H1 (cell line): ENCODE results near the gene DNAH10. TPM values are rescaled to one million over a fixed set of nuclear protein-coding genes. Genes with fewer than 3 reads are reported as not detected.

ENCODE experiments used
- CTCF ChIA-PET: fragments of 300-600 bp; sonication (Branson Sonifier 250); formaldehyde crosslinking; loops from one replicate; lab custom pipeline; 2021; ENCODE audit not compliant: partially characterized antibody; lab: Charles Lee
- POLR2A ChIA-PET: fragments of 300-600 bp; sonication (Branson Sonifier 250); formaldehyde crosslinking; loops from one replicate; lab custom pipeline; 2021; ENCODE audit warnings: inconsistent platforms; ENCODE audit not compliant: partially characterized antibody; lab: Charles Lee
- DNase-seq, 2 experiments: peaks; one replicate each; pipeline versions ENCODE4 v3.0.0 to v3.0.0-alpha.2; 2010 to 2022; ENCODE audit warnings: low spot score in 2 of 2, low read depth in 1 of 2, mixed read lengths in 1 of 2
- FAIRE-seq: peaks from 2 replicates; lab custom pipeline; 2011; peaks lifted over from hg19 to GRCh38; lab: Jason Lieb, UNC
- H2AFZ ChIP-seq: 2 replicates; pipeline ENCODE4 v1.8.1; 2012; ENCODE audit warnings: low read length, inconsistent platforms
- H2AK5ac ChIP-seq: 2 replicates; pipeline ENCODE4 v1.6.1; 2013; ENCODE audit warnings: low read depth, low read length
- H2BK120ac ChIP-seq: replicated peaks from 2 replicates; pipeline ENCODE3; 2013; ENCODE audit warnings: low read depth, low read length, inconsistent platforms
- H2BK12ac ChIP-seq: 2 replicates; pipeline ENCODE4 v1.6.1; 2013; ENCODE audit warnings: low read depth, low read length
- H2BK15ac ChIP-seq: 2 replicates; pipeline ENCODE4 v1.6.1; 2013; ENCODE audit warnings: low read length
- H2BK20ac ChIP-seq: 2 replicates; pipeline ENCODE4 v1.6.1; 2013; ENCODE audit warnings: low read length
- H2BK5ac ChIP-seq: 2 replicates; pipeline ENCODE4 v1.6.1; 2013; ENCODE audit warnings: low read depth, low read length
- H3K14ac ChIP-seq: 2 replicates; pipeline ENCODE4 v1.6.1; 2013; ENCODE audit warnings: inconsistent platforms; ENCODE audit not compliant: insufficient read length
- H3K18ac ChIP-seq: 2 replicates; pipeline ENCODE4 v1.6.1; 2013; ENCODE audit warnings: low read length; ENCODE audit errors: extremely low read depth
- H3K23ac ChIP-seq: 2 replicates; pipeline ENCODE4 v1.6.1; 2013; ENCODE audit warnings: inconsistent platforms; ENCODE audit not compliant: insufficient read length
- H3K23me2 ChIP-seq: 2 replicates; pipeline ENCODE4 v1.6.1; 2013; ENCODE audit warnings: low read depth, low read length
- H3K27ac ChIP-seq: 2 replicates; pipeline ENCODE4 v1.6.1; 2011; ENCODE audit warnings: low read depth, low read length, inconsistent platforms
- H3K27me3 ChIP-seq, 4 experiments: replicated peaks in 1 of 4; 1 replicate in 1 of 4; 2 replicates in 3 of 4; pipeline versions ENCODE4 v1.6.1 to v1.8.1; 2011 to 2013; ENCODE audit warnings: low read length in 3 of 4, mild to moderate bottlenecking in 3 of 4, inconsistent platforms in 2 of 4, mixed read lengths in 2 of 4, moderate library complexity in 1 of 4; ENCODE audit not compliant: control insufficient read depth in 3 of 4, insufficient read depth in 3 of 4; ENCODE audit errors: extremely low read depth in 1 of 4
- H3K36me3 ChIP-seq, 4 experiments: 2 replicates each; pipeline versions ENCODE4 v1.6.1 to v1.8.1; 2011 to 2013; ENCODE audit warnings: mild to moderate bottlenecking in 4 of 4, low read length in 3 of 4, moderate library complexity in 2 of 4, control low read depth in 1 of 4, inconsistent platforms in 1 of 4; ENCODE audit not compliant: insufficient read depth in 4 of 4, control insufficient read depth in 2 of 4
- H3K4ac ChIP-seq: replicated peaks from 2 replicates; pipeline ENCODE3; 2013; ENCODE audit warnings: low read length, low read depth, mixed read lengths, inconsistent platforms; ENCODE audit not compliant: insufficient read length
- H3K4me1 ChIP-seq, 4 experiments: replicated peaks in 1 of 4; 1 replicate in 1 of 4; 2 replicates in 3 of 4; pipeline versions ENCODE4 v1.6.1 to v1.8.1; 2011 to 2013; ENCODE audit warnings: low read length in 3 of 4, inconsistent platforms in 2 of 4, mixed read lengths in 1 of 4; ENCODE audit not compliant: insufficient read depth in 4 of 4, control insufficient read depth in 3 of 4
- H3K4me2 ChIP-seq, 2 experiments: 2 replicates each; pipeline versions ENCODE4 v1.6.1 to v1.8.1; 2011 to 2013; ENCODE audit warnings: low read depth in 2 of 2, low read length in 2 of 2, control low read depth in 1 of 2, inconsistent platforms in 1 of 2, mild to moderate bottlenecking in 1 of 2; ENCODE audit not compliant: insufficient read depth in 1 of 2
- H3K4me3 ChIP-seq, 4 experiments: fragments of 200-600, 300-600 bp in 1 of 4; sonication (generic), shearing (Covaris generic), sonication (Bioruptor Twin) in 1 of 4; 2 replicates each; pipeline versions ENCODE4 v1.5.1 to v1.8.1; 2011 to 2016; ENCODE audit warnings: low read length in 4 of 4, low read depth in 3 of 4, control low read depth in 2 of 4, inconsistent platforms in 2 of 4, mild to moderate bottlenecking in 2 of 4, mixed read lengths in 1 of 4, moderate library complexity in 1 of 4; ENCODE audit not compliant: insufficient read depth in 2 of 4; ENCODE audit errors: extremely low read depth in 1 of 4
- H3K56ac ChIP-seq: replicated peaks from 2 replicates; pipeline ENCODE3; 2013; ENCODE audit warnings: low read depth, mild to moderate bottlenecking, mixed read lengths, low read length, inconsistent platforms; ENCODE audit not compliant: insufficient read length
- H3K79me1 ChIP-seq: 2 replicates; pipeline ENCODE4 v1.6.1; 2013; ENCODE audit warnings: low read depth, low read length, control low read depth
- H3K79me2 ChIP-seq, 2 experiments: 2 replicates each; pipeline versions ENCODE4 v1.6.1 to v1.8.1; 2012 to 2013; ENCODE audit warnings: low read length in 2 of 2, mild to moderate bottlenecking in 2 of 2, inconsistent platforms in 1 of 2; ENCODE audit not compliant: insufficient read depth in 2 of 2, control insufficient read depth in 1 of 2
- H3K9ac ChIP-seq, 4 experiments: replicated peaks in 1 of 4; 1 replicate in 1 of 4; 2 replicates in 3 of 4; pipeline versions ENCODE4 v1.6.1 to v1.8.1; 2011 to 2013; ENCODE audit warnings: low read depth in 3 of 4, low read length in 3 of 4, control low read depth in 2 of 4, mild to moderate bottlenecking in 2 of 4, moderate library complexity in 2 of 4, inconsistent platforms in 1 of 4; ENCODE audit errors: extremely low read depth in 1 of 4
- H3K9me3 ChIP-seq, 2 experiments: 2 replicates each; pipeline versions ENCODE4 v1.6.1 to v1.8.1; 2012 to 2013; ENCODE audit warnings: mild to moderate bottlenecking in 2 of 2, moderate library complexity in 2 of 2, control low read depth in 1 of 2, inconsistent platforms in 1 of 2, low read depth in 1 of 2, low read length in 1 of 2, mixed read lengths in 1 of 2; ENCODE audit not compliant: insufficient read depth in 2 of 2
- H4K20me1 ChIP-seq, 2 experiments: replicated peaks in 1 of 2; 2 replicates each; pipeline versions ENCODE3 to v1.8.1; 2011 to 2013; ENCODE audit warnings: inconsistent platforms in 2 of 2, low read length in 2 of 2, mild to moderate bottlenecking in 1 of 2; ENCODE audit not compliant: insufficient read depth in 2 of 2, control insufficient read depth in 1 of 2
- H4K5ac ChIP-seq: 2 replicates; pipeline ENCODE4 v1.6.1; 2013; ENCODE audit warnings: low read length, low read depth, mixed read lengths, inconsistent platforms; ENCODE audit not compliant: insufficient read length
- H4K8ac ChIP-seq: 2 replicates; pipeline ENCODE4 v1.8.0; 2013; ENCODE audit warnings: mild to moderate bottlenecking, moderate library complexity, low read length, inconsistent platforms; ENCODE audit not compliant: insufficient read depth; ENCODE audit errors: extremely low read depth
- H4K91ac ChIP-seq: replicated peaks from 2 replicates; pipeline ENCODE3; 2013; ENCODE audit warnings: low read length, mixed read lengths, inconsistent platforms; ENCODE audit not compliant: insufficient read length
- SUZ12 ChIP-seq: fragments of 200-600 bp; sonication (generic); IDR thresholded peaks from 2 replicates; pipeline ENCODE4 v1.6.1; 2012; ENCODE audit warnings: mild to moderate bottlenecking, inconsistent platforms, low read length, moderate library complexity, mixed read lengths
- TBP ChIP-seq: IDR thresholded peaks from 2 replicates; pipeline ENCODE4 v1.6.1; 2011; ENCODE audit warnings: low read depth, low read length, improper control_type of control experiment
- WGBS, 2 experiments: shearing (Covaris generic) in 1 of 2; methylation state at CpG; one replicate each; pipeline versions ENCODE4 v1.1.6 to v1.1.7; 2013 to 2015; ENCODE audit warnings: low lambda C conversion rate in 2 of 2, mixed read lengths in 2 of 2, inconsistent platforms in 1 of 2, low coverage in 1 of 2, missing lambda C conversion rate in 1 of 2; ENCODE audit not compliant: insufficient replicate concordance in 2 of 2, insufficient coverage in 1 of 2, insufficient read length in 1 of 2; ENCODE audit errors: extremely low coverage in 1 of 2, missing lambda C conversion rate in 1 of 2; 5-methylcytosine and 5-hydroxymethylcytosine counted together
- polyA plus RNA-seq, 7 experiments: library from polyadenylated mRNA; depleted of rRNA in 3 of 7; stranded (reverse) in 5 of 7; unstranded in 2 of 7; fragments of >200 nt in 5 of 7; fragments of 200-250 nt in 2 of 7; gene quantifications; 1 replicate in 5 of 7; 2 replicates in 1 of 7; 4 replicates in 1 of 7; pipeline versions ENCODE4 v1.2.1 to v1.2.3, GENCODE V29; 2011 to 2013; ENCODE audit warnings: missing spikeins in 2 of 7, mixed read lengths in 2 of 7
- total RNA-seq: library from RNA; stranded (reverse); fragmentation: NEBNext Ultra II Directional; extraction: Animal tissue kit (Norgen Biotek cat#: 25700); gene quantifications from 2 replicates; pipeline ENCODE4 v1.2.1, GENCODE V29; 2021

DNAH10 gene
- total and polyA plus RNA-seq, 2 of the 8 experiments (the other 6 are each of a cell fraction or from before 2014, with no cell fraction given): 0.02 to 0.24 TPM

DNA sequence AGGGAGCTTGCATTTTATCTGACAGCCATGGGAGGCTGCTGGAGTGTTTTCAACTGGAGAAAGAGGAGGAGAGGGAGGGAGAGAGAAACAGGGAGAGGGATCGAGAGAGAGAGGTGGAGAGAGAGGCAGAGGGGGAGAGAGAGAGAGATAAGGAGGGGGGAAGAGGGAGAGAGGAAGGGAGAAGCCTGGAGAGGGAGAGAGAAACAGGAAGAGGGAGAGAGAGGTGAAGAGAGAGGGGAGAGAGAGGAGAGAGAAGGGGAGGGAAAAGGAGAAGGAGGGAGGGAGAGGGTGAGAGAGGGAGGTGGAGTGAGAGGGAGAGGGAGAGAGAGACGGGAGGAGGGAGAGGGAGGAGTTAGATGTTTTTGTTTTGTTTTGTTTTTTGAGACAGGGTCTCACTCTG, 45.6 kb downstream of the DNAH10 start:
- H4K20me1 ChIP-seq: no peaks in the 10 kb centered on the region
- no peaks in the 10 kb centered on the region for H3K79me2 ChIP-seq
- H2AK5ac ChIP-seq: no peak overlapping the region
- H3K9me3 ChIP-seq: no peaks in the 10 kb centered on the region; a peak in 1 of 4 replicates
- ChIA-PET POLR2A (interaction anchor here (1.1 kb wide), 1 partner anchor 96 kb away, joined by 5 read pairs; the partner anchor contains the start of gene ATP6V0A2), CTCF (interaction anchor here (0.9 to 1.5 kb wide), 3 partner anchors 35 to 177 kb away, joined by 3 to 4 read pairs (median 3); no protein-coding TSS in a partner anchor)
- H3K79me1 ChIP-seq: no peaks in the 10 kb centered on the region
- no peak overlapping the region for H2AFZ ChIP-seq
- H4K8ac ChIP-seq: no peak overlapping the region
- no peak overlapping the region for H2BK120ac ChIP-seq
- no peak overlapping the region for H3K9ac ChIP-seq
- no peak for DNase-seq
- H3K4me2 ChIP-seq: no peak overlapping the region; a peak in 1 of 4 replicates
- peaks cover 4% of the 10 kb centered on the region; the same call in 1 of the 2 replicates for H3K23me2 ChIP-seq
- H3K36me3 ChIP-seq: no peaks in the 10 kb centered on the region
- no peak for FAIRE-seq
- H3K27me3 ChIP-seq: no peaks in the 10 kb centered on the region
- no peak overlapping the region for H3K23ac ChIP-seq
- H3K4me3 ChIP-seq: no peak overlapping the region
- H3K4me1 ChIP-seq: no peaks in the 10 kb centered on the region
- WGBS, 2 experiments: 58 to 83% methylated on average over 1 to 2 of the region's 2 CpGs
- no peak overlapping the region for H4K91ac ChIP-seq
- no peak overlapping the region for H2BK20ac ChIP-seq
- H2BK12ac ChIP-seq: no peak overlapping the region
- TF ChIP-seq TBP (no peak), SUZ12 (peak; percentile 36; the same call in 1 of the 2 replicates)
- no peak overlapping the region for H3K14ac ChIP-seq
- H3K4ac ChIP-seq: no peak overlapping the region
- H3K18ac ChIP-seq: no peak overlapping the region
- no peak overlapping the region for H4K5ac ChIP-seq
- H3K27ac ChIP-seq: no peak overlapping the region
- H2BK15ac ChIP-seq: no peak overlapping the region
- no peak overlapping the region for H2BK5ac ChIP-seq
- no peak overlapping the region for H3K56ac ChIP-seq
